Endothelial cell (in vitro differentiated cells): Measurements from ENCODE around the gene DOCK3. TPM values are rescaled to one million over a fixed set of nuclear protein-coding genes. Genes with fewer than 3 reads are reported as not detected.
A peak's percentile ranks its signal among the peaks of the same experiment; 100 is the strongest.

Source experiments
- DNase-seq: peaks from one replicate; pipeline ENCODE4 v3.0.0; 2021; ENCODE audit warnings: low spot score
- H3K27ac Mint-ChIP-seq: one replicate; pipeline ENCODE4 v1.8.0; 2021; ENCODE audit warnings: mixed read lengths, inconsistent platforms; ENCODE audit not compliant: unreplicated experiment
- H3K27me3 Mint-ChIP-seq: one replicate; pipeline ENCODE4 v1.8.0; 2021; ENCODE audit warnings: mild to moderate bottlenecking, moderate library complexity, mixed read lengths, inconsistent platforms; ENCODE audit not compliant: unreplicated experiment
- H3K36me3 Mint-ChIP-seq: one replicate; pipeline ENCODE4 v1.8.0; 2021; ENCODE audit warnings: mild to moderate bottlenecking, low read depth, mixed read lengths, inconsistent platforms; ENCODE audit not compliant: unreplicated experiment
- H3K4me1 Mint-ChIP-seq: one replicate; pipeline ENCODE4 v1.8.0; 2021; ENCODE audit warnings: mild to moderate bottlenecking, mixed read lengths, inconsistent platforms; ENCODE audit not compliant: unreplicated experiment
- H3K4me3 Mint-ChIP-seq: one replicate; pipeline ENCODE4 v1.8.0; 2021; ENCODE audit warnings: mild to moderate bottlenecking, mixed read lengths, inconsistent platforms; ENCODE audit not compliant: unreplicated experiment
- H3K9me3 Mint-ChIP-seq: one replicate; pipeline ENCODE4 v1.8.0; 2021; ENCODE audit warnings: mixed read lengths, inconsistent platforms; ENCODE audit not compliant: unreplicated experiment
- total RNA-seq: library from RNA; stranded (reverse); fragmentation: NEBNext Ultra II Directional; extraction: Animal tissue kit (Norgen Biotek cat#: 25700); gene quantifications from one replicate; pipeline ENCODE4 v1.2.1, GENCODE V29; 2021; ENCODE audit not compliant: unreplicated experiment
- TF ChIP-seq, protein P1 (sequence below): fragments of 200-600 bp; sonication (generic); IDR thresholded peaks from one replicate; pipeline ENCODE4 v1.5.0; 2021; ENCODE audit warnings: antibody characterized with exemption; ENCODE audit not compliant: unreplicated experiment

Gene DOCK3
- total RNA-seq, 1 donor from 2014 or later: 1.3 TPM

DNA sequence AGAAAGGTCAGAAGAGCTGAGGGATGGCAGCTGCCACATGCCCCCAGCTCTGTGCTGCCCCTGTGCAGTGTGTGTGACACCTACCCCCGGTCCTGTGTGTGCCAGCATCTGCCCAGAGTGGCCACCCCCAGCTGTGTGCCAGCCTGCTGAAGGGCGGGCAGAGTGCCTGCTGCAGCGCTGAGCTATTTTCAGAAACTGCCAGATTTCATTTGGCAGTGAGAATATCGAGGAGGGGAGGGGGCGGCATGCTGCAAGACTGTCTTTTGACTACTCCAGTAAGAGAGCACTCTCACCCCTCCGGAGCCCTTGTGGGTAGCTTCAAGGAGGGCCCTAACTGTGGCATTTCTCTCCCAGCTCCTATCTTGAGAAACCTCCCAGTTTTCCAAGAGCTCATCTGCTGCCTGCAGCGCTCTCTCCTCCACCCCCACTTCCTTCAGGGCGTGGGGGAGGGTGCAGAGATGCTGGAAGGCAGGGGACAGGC, 25.2 kb upstream of the DOCK3 start:
- no peaks in the 10 kb centered on the region for H3K36me3 Mint-ChIP-seq
- H3K27me3 Mint-ChIP-seq: peaks cover 9% of the 10 kb centered on the region
- no peak overlapping the region for H3K27ac Mint-ChIP-seq
- DNase-seq: no peak
- H3K9me3 Mint-ChIP-seq: no peaks in the 10 kb centered on the region
- TF ChIP-seq, protein P1, sequence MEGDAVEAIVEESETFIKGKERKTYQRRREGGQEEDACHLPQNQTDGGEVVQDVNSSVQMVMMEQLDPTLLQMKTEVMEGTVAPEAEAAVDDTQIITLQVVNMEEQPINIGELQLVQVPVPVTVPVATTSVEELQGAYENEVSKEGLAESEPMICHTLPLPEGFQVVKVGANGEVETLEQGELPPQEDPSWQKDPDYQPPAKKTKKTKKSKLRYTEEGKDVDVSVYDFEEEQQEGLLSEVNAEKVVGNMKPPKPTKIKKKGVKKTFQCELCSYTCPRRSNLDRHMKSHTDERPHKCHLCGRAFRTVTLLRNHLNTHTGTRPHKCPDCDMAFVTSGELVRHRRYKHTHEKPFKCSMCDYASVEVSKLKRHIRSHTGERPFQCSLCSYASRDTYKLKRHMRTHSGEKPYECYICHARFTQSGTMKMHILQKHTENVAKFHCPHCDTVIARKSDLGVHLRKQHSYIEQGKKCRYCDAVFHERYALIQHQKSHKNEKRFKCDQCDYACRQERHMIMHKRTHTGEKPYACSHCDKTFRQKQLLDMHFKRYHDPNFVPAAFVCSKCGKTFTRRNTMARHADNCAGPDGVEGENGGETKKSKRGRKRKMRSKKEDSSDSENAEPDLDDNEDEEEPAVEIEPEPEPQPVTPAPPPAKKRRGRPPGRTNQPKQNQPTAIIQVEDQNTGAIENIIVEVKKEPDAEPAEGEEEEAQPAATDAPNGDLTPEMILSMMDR: no peak
- H3K4me3 Mint-ChIP-seq: no peak overlapping the region
- H3K4me1 Mint-ChIP-seq: no peaks in the 10 kb centered on the region

DNA sequence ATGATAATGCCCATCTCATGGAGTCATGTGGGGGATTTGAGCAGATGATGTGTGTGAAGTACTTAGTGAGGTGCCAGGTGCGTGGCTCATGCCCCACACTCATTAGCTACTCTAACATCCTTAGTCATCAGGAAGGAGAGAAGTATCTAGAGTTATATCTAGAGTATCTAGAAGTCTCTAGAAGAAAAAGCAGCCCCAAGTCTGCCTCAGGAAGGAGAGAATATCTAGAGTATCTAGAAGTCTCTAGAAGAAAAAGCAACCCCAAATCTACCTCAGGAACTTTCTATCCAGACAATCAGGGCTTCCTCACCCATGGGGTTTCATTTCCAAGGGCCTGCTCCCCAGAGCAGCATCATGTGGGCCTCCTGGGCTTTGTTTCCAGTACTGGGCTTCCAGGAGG, 24.7 kb upstream of the DOCK3 start:
- no peaks in the 10 kb centered on the region for H3K9me3 Mint-ChIP-seq
- no peaks in the 10 kb centered on the region for H3K36me3 Mint-ChIP-seq
- peaks cover 9% of the 10 kb centered on the region for H3K27me3 Mint-ChIP-seq
- no peak for DNase-seq
- TF ChIP-seq, protein P1: no peak
- H3K27ac Mint-ChIP-seq: no peak overlapping the region
- no peak overlapping the region for H3K4me3 Mint-ChIP-seq
- H3K4me1 Mint-ChIP-seq: no peaks in the 10 kb centered on the region

DNA sequence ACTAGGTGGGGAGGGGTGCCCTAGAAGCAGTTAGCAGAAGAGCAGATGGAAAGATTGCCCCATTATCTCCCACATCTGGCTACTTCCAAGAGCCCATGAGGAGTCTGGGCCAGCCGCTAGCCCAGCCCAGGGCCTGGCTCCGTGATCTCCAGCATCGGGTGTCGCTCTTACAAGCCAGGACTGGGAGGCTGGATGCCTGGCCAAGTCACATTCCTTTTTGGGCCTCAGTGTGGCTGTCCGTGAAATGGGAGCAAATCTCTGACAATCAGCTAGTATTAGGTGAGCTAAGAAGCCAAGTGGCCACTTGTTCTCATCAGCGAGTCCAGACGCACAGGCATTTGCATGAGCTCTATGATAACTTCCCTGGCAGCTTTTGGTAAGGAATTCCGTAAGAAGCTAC, 23.3 kb upstream of the DOCK3 start:
- H3K27ac Mint-ChIP-seq: no peak overlapping the region
- DNase-seq: no peak

DNA sequence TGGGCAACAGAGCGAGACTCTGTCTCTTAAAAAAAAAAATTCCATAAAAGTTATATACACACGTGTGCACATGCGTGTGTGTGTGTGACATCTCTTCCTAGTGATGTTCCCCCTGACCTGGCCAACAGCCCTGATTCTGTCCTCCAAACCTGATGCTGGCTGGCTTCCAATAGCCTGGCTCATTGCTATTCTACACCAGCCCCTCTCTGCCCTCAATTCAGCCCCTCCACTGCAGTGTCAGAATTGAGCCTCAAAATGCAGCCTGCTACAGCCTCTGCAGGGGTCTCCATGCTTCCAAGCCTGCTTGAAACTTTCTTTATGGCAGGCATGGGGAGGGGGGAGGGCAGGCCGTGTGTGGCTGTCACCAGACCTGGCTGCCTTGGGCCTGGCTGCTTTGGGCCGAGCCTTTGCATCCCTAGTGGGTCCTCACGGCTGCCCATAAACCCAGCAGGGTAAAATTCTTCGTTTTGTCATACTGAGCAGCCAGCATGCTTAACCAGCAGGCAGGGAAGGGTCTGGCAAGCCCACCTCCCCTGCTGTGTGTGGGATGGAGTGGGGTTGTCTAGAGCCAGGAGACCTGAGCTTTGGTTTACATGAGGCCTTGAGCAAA, 22.7 kb upstream of the DOCK3 start:
- no peak overlapping the region for H3K27ac Mint-ChIP-seq
- DNase-seq: no peak
- TF ChIP-seq, protein P1: no peak
- H3K4me1 Mint-ChIP-seq: no peaks in the 10 kb centered on the region
- peaks cover 8% of the 10 kb centered on the region for H3K27me3 Mint-ChIP-seq
- no peak overlapping the region for H3K4me3 Mint-ChIP-seq
- no peaks in the 10 kb centered on the region for H3K9me3 Mint-ChIP-seq
- H3K36me3 Mint-ChIP-seq: no peaks in the 10 kb centered on the region

More for the DNA sequence above, 23.3 kb upstream of the DOCK3 start:
- H3K36me3 Mint-ChIP-seq: no peaks in the 10 kb centered on the region
- H3K4me3 Mint-ChIP-seq: no peak overlapping the region
- H3K27me3 Mint-ChIP-seq: peaks cover 9% of the 10 kb centered on the region
- TF ChIP-seq, protein P1: no peak
- no peaks in the 10 kb centered on the region for H3K9me3 Mint-ChIP-seq
- no peaks in the 10 kb centered on the region for H3K4me1 Mint-ChIP-seq

DNA sequence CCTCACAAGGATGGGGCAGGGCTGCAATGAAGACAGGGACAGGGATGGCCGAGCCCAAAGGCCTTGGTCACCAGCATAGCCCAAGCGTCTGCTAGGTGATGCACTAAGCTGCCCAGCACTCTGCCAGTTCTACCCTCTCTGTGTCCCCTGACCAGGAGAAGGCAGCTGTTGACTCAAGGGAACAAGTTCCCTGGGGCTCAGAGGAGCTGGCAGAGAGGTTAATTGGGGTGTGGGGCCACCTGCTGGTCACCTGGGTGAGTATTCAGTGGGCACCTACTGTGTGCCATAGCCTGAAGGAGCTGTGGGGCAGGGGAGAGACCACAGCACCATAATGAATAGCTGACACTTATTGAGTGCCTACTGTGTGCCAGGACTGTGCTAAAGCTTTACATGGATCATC, 22.0 kb upstream of the DOCK3 start:
- DNase-seq: peak; percentile 33
- no peak overlapping the region for H3K27ac Mint-ChIP-seq
- TF ChIP-seq, protein P1: peak; percentile 20
- no peak overlapping the region for H3K4me3 Mint-ChIP-seq
- H3K36me3 Mint-ChIP-seq: no peaks in the 10 kb centered on the region
- peaks cover 10% of the 10 kb centered on the region for H3K27me3 Mint-ChIP-seq
- H3K9me3 Mint-ChIP-seq: no peaks in the 10 kb centered on the region
- no peaks in the 10 kb centered on the region for H3K4me1 Mint-ChIP-seq
